Activated naive CD8-positive, alpha-beta T cell treated with anti-CD3 and anti-CD28 coated beads, Interleukin-2, amount 10 ng/mL, durations not matched to agents 7 days and 5 days (primary cell): ENCODE measurements around the gene HNF1A. TPM values are rescaled to one million over a fixed set of nuclear protein-coding genes. Genes with fewer than 3 reads are reported as not detected.

ENCODE experiments used
- ATAC-seq: fragments of 150-1000 bp; cut with Tn5 transposase; one replicate; pipeline ENCODE4 v1.10.0; 2021; ENCODE audit warnings: low read depth, moderate library complexity
- POLR2A ChIA-PET: fragments of 350-600 bp; sonication (Branson Sonifier 250); formaldehyde crosslinking; loops from one replicate; lab custom pipeline; 2021; ENCODE audit warnings: antibody characterized with exemption; lab: Charles Lee
- DNase-seq: peaks from one replicate; pipeline ENCODE4 v3.0.0; 2021
- H3K27ac Mint-ChIP-seq: one replicate; pipeline ENCODE4 v1.8.0; 2022; ENCODE audit warnings: mild to moderate bottlenecking, mixed read lengths
- H3K27me3 Mint-ChIP-seq: one replicate; pipeline ENCODE4 v1.8.0; 2022; ENCODE audit warnings: mild to moderate bottlenecking, moderate library complexity, mixed read lengths
- H3K36me3 Mint-ChIP-seq: one replicate; pipeline ENCODE4 v1.8.0; 2021; ENCODE audit warnings: mild to moderate bottlenecking, mixed read lengths
- H3K4me1 Mint-ChIP-seq: one replicate; pipeline ENCODE4 v1.8.0; 2021; ENCODE audit warnings: mixed read lengths
- H3K4me3 Mint-ChIP-seq: one replicate; pipeline ENCODE4 v1.8.0; 2022; ENCODE audit warnings: mild to moderate bottlenecking, moderate library complexity, mixed read lengths
- H3K9me3 Mint-ChIP-seq: one replicate; pipeline ENCODE4 v1.8.0; 2021; ENCODE audit warnings: mixed read lengths
- total RNA-seq, 2 experiments: library from RNA; stranded (reverse); gene quantifications; one replicate each; pipeline ENCODE4 v1.2.3, GENCODE V29; 2021

HNF1A gene
- total RNA-seq, 2 experiments from 2014 or later = not detected

GRCh38 chr12:120984351-120984898, 6.1 kb downstream of the HNF1A start:
- POLR2A ChIA-PET = interaction anchor here (1.0 kb wide), 1 partner anchor 14 kb away, joined by 3 read pairs; no protein-coding TSS in a partner anchor
- Mint-ChIP-seq H3K36me3 (no peaks in the 10 kb centered on the region), H3K9me3 (peaks cover 3% of the 10 kb centered on the region), H3K27me3 (peaks cover 2% of the 10 kb centered on the region), H3K4me3 (no peak overlapping the region), H3K4me1 (peaks cover 4% of the 10 kb centered on the region), H3K27ac (no peak overlapping the region)
- DNase-seq = no peak
- no peak for ATAC-seq

- ATAC-seq = no peak
- POLR2A ChIA-PET = no interaction called here
- no peak overlapping the region for H3K4me3 Mint-ChIP-seq
- H3K27ac Mint-ChIP-seq = no peak overlapping the region
- H3K4me1 Mint-ChIP-seq = peaks cover 3% of the 10 kb centered on the region
- DNase-seq = no peak
- H3K27me3 Mint-ChIP-seq = peaks cover 17% of the 10 kb centered on the region
- peaks cover 3% of the 10 kb centered on the region for H3K9me3 Mint-ChIP-seq
- H3K36me3 Mint-ChIP-seq = no peaks in the 10 kb centered on the region
Observed at GRCh38 chr12:120988234-120988633, 9.9 kb downstream of the HNF1A start.

GRCh38 chr12:120988658-120989057, 10.3 kb downstream of the HNF1A start:
- H3K27ac Mint-ChIP-seq = no peak overlapping the region
- H3K4me3 Mint-ChIP-seq = no peak overlapping the region
- DNase-seq (no peak), ATAC-seq (no peak)
- no peaks in the 10 kb centered on the region for H3K36me3 Mint-ChIP-seq
- peaks cover 2% of the 10 kb centered on the region for H3K4me1 Mint-ChIP-seq
- POLR2A ChIA-PET = no interaction called here
- H3K9me3 Mint-ChIP-seq = peaks cover 3% of the 10 kb centered on the region
- H3K27me3 Mint-ChIP-seq = peaks cover 18% of the 10 kb centered on the region

- Mint-ChIP-seq H3K27ac (no peak overlapping the region), H3K36me3 (no peaks in the 10 kb centered on the region), H3K4me3 (no peak overlapping the region), H3K4me1 (no peaks in the 10 kb centered on the region), H3K9me3 (peaks cover 3% of the 10 kb centered on the region), H3K27me3 (peaks cover 16% of the 10 kb centered on the region)
- DNase-seq (no peak), ATAC-seq (no peak)
- POLR2A ChIA-PET = no interaction called here
Observed at GRCh38 chr12:120989687-120990086, 11.3 kb downstream of the HNF1A start.

GRCh38 chr12:120990487-120991055, 12.2 kb downstream of the HNF1A start:
- no peak overlapping the region for H3K27ac Mint-ChIP-seq
- H3K9me3 Mint-ChIP-seq = peaks cover 3% of the 10 kb centered on the region
- POLR2A ChIA-PET = no interaction called here
- H3K27me3 Mint-ChIP-seq = peaks cover 21% of the 10 kb centered on the region
- no peak overlapping the region for H3K4me3 Mint-ChIP-seq
- ATAC-seq (no peak), DNase-seq (no peak)
- no peaks in the 10 kb centered on the region for H3K4me1 Mint-ChIP-seq
- no peaks in the 10 kb centered on the region for H3K36me3 Mint-ChIP-seq

- Mint-ChIP-seq H3K36me3 (no peaks in the 10 kb centered on the region), H3K9me3 (peaks cover 5% of the 10 kb centered on the region), H3K27ac (no peak overlapping the region), H3K4me1 (no peaks in the 10 kb centered on the region), H3K27me3 (peaks cover 24% of the 10 kb centered on the region), H3K4me3 (no peak overlapping the region)
- POLR2A ChIA-PET = no interaction called here
- ATAC-seq = no peak
- DNase-seq = no peak
Observed at GRCh38 chr12:120991965-120992364, 13.6 kb downstream of the HNF1A start.

GRCh38 chr12:120992989-120993388, 14.6 kb downstream of the HNF1A start:
- DNase-seq (no peak), ATAC-seq (no peak)
- Mint-ChIP-seq H3K4me1 (no peaks in the 10 kb centered on the region), H3K9me3 (peaks cover 5% of the 10 kb centered on the region), H3K4me3 (no peak overlapping the region), H3K27ac (no peak overlapping the region), H3K36me3 (no peaks in the 10 kb centered on the region), H3K27me3 (peaks cover 24% of the 10 kb centered on the region)
- POLR2A ChIA-PET = interaction anchor here (0.6 kb wide), 1 partner anchor 244 kb away, joined by 3 read pairs; no protein-coding TSS in a partner anchor

- Mint-ChIP-seq H3K36me3 (no peaks in the 10 kb centered on the region), H3K27me3 (peaks cover 24% of the 10 kb centered on the region), H3K4me1 (peaks cover under 1% of the 10 kb centered on the region), H3K9me3 (peaks cover 1% of the 10 kb centered on the region), H3K4me3 (no peak overlapping the region), H3K27ac (no peak overlapping the region)
- ATAC-seq (no peak), DNase-seq (no peak)
- POLR2A ChIA-PET = no interaction called here
Observed at GRCh38 chr12:120993496-120993895, 15.2 kb downstream of the HNF1A start.

- H3K4me1 Mint-ChIP-seq = peaks cover 2% of the 10 kb centered on the region
- no peaks in the 10 kb centered on the region for H3K36me3 Mint-ChIP-seq
- POLR2A ChIA-PET = no interaction called here
- peaks cover 24% of the 10 kb centered on the region for H3K27me3 Mint-ChIP-seq
- ATAC-seq = no peak
- no peak for DNase-seq
- H3K9me3 Mint-ChIP-seq = peaks cover 1% of the 10 kb centered on the region
- no peak overlapping the region for H3K27ac Mint-ChIP-seq
- H3K4me3 Mint-ChIP-seq = no peak overlapping the region
Observed at GRCh38 chr12:120994059-120994458, 15.7 kb downstream of the HNF1A start.

GRCh38 chr12:120994589-120995337, 16.4 kb downstream of the HNF1A start:
- Mint-ChIP-seq H3K36me3 (peaks cover 1% of the 10 kb centered on the region), H3K4me1 (peaks cover 3% of the 10 kb centered on the region), H3K27ac (no peak overlapping the region), H3K4me3 (no peak overlapping the region), H3K9me3 (peaks cover 1% of the 10 kb centered on the region), H3K27me3 (peaks cover 22% of the 10 kb centered on the region)
- DNase-seq (no peak), ATAC-seq (no peak)
- POLR2A ChIA-PET = no interaction called here

- H3K4me1 Mint-ChIP-seq = peaks cover 3% of the 10 kb centered on the region
- peaks cover 1% of the 10 kb centered on the region for H3K36me3 Mint-ChIP-seq
- H3K27ac Mint-ChIP-seq = no peak overlapping the region
- POLR2A ChIA-PET = no interaction called here
- H3K27me3 Mint-ChIP-seq = peaks cover 18% of the 10 kb centered on the region
- ATAC-seq (no peak), DNase-seq (no peak)
- no peak overlapping the region for H3K4me3 Mint-ChIP-seq
- H3K9me3 Mint-ChIP-seq = peaks cover 1% of the 10 kb centered on the region
Observed at GRCh38 chr12:120996133-120996746, 17.9 kb downstream of the HNF1A start.

GRCh38 chr12:120997448-120997847, 19.1 kb downstream of the HNF1A start:
- peaks cover 1% of the 10 kb centered on the region for H3K9me3 Mint-ChIP-seq
- peaks cover 1% of the 10 kb centered on the region for H3K36me3 Mint-ChIP-seq

GRCh38 chr12:120998435-120998834, 20.1 kb downstream of the HNF1A start:
- H3K4me3 Mint-ChIP-seq = no peak overlapping the region
- H3K27me3 Mint-ChIP-seq = peaks cover 8% of the 10 kb centered on the region
- H3K4me1 Mint-ChIP-seq = peaks cover 3% of the 10 kb centered on the region
- DNase-seq (no peak), ATAC-seq (no peak)
- H3K27ac Mint-ChIP-seq = no peak overlapping the region
- H3K36me3 Mint-ChIP-seq = peaks cover 4% of the 10 kb centered on the region
- H3K9me3 Mint-ChIP-seq = peaks cover 1% of the 10 kb centered on the region
- POLR2A ChIA-PET = no interaction called here

More at GRCh38 chr12:120997448-120997847, 19.1 kb downstream of the HNF1A start:
- no peak for DNase-seq
- peaks cover 13% of the 10 kb centered on the region for H3K27me3 Mint-ChIP-seq
- POLR2A ChIA-PET = no interaction called here
- peaks cover 3% of the 10 kb centered on the region for H3K4me1 Mint-ChIP-seq
- H3K4me3 Mint-ChIP-seq = no peak overlapping the region
- no peak overlapping the region for H3K27ac Mint-ChIP-seq
- ATAC-seq = no peak
